NCI-H345 treated with DMSO at 0.1 percent for 48 hours (cell line): ENCODE measurements around the gene LRRC4C.

Source experiments
- DNase-seq: peaks from one replicate; lab custom pipeline; 2025; ENCODE audit not compliant: unreplicated experiment; lab: John Stamatoyannopoulos, UW

Gene LRRC4C

DNA sequence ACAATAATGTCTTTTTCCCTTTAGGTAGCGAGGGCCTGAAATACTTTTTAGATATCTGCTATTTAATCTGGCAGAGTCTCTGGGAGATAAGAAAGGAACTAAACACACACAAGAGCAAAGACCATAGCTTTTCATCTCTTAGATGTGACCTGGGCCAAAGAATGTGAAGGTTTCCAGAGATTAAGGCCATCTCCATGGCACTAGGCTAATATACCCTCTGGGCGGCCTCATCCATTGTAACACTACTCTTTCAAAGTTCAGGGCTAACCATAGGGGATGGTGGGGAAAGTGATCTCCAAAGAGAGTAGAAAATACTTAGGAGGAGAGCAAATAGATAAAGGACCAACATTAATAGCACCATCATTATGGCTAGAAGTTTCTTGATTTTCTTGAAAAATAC is 326.4 kb downstream of the LRRC4C start:
- DNase-seq, result no peak

DNA sequence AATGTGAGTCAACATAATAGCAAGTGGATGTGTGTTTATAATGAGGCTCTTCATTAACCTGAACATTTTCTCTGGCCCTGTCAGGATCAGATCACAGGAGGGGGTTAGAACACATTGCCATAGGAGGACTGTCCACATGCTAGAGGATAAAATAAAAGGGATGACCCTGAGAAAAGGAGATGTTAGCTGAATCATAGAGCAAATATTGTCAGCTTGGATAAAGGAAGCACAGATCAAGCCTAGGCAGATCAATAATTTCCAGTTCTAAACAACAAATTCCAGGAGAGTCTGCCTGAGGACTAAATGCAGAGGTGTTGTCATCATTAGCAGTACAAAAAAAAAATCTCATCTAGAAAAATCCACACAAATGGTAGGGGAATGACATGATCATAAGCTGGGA is 337.9 kb downstream of the LRRC4C start:
- DNase-seq, result no peak

- no peak for DNase-seq
These were observed 340.0 kb downstream of the LRRC4C start for GRCh38 chr11:41119484-41119883.

- no peak for DNase-seq
These were observed 340.9 kb downstream of the LRRC4C start for GRCh38 chr11:41118521-41118920.

- DNase-seq, result no peak
These were observed 342.5 kb downstream of the LRRC4C start for GRCh38 chr11:41116970-41117369.

DNA sequence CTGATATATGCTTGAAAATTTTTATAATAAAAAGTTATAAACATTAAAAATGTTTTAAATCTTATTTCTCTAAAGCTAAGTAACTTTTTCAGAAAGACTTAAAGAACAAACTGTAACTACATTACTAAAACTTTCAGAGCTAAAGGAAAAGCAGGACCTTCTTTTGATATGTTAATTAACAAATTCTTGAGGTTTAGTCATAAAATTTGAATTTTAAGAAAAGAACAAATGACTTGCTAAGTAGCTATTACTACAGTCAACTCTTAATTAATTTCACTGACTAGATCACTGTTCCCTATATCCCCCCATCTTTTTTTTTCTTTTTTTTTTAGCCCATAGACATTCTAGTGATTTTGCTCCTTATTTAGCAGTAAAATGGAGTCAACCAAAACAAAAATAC is 344.4 kb downstream of the LRRC4C start:
- no peak for DNase-seq

GRCh38 chr11:41113160-41113559 is 346.3 kb downstream of the LRRC4C start:
- no peak for DNase-seq

DNA sequence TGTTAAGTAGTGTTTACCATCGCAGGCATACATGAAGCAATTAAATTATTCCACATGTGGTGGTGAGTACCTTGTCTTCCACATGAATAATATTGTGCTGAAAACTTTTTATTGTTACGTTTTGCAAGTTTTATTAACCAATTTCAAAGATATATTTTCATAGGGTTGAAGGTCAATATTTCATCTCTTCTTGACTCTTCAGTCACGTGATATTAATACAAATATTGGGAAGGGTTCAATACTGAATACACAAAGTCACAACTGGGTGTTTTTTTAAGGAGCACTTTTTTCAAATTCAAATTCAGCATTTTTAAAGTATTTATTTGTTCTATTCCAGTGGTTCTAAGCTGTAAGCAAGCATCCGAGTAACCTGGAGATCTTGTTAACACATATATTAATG is 348.9 kb downstream of the LRRC4C start:
- DNase-seq, result no peak

DNA sequence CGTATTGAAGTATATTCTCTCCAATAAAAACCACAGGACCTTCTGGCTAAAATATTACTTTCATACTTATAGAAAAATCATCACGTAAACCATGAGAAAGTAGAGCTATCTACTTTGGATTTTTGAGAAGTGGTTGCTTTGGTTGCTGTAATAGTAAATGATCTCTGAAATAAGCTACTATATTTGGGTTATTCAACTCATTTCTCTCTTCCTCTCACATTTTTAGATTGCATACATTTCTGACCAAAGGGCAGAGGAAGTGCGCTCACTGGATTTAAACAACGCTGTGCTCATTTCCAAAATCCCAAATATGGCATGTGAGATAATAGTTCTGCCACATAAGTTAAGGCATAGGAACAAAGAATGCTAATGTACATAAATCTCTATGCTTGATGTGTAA is 357.0 kb downstream of the LRRC4C start:
- DNase-seq, result no peak

GRCh38 chr11:41099654-41100053 is 359.8 kb downstream of the LRRC4C start:
- no peak for DNase-seq

GRCh38 chr11:41085123-41085522 is 374.3 kb downstream of the LRRC4C start:
- DNase-seq, result no peak

DNA sequence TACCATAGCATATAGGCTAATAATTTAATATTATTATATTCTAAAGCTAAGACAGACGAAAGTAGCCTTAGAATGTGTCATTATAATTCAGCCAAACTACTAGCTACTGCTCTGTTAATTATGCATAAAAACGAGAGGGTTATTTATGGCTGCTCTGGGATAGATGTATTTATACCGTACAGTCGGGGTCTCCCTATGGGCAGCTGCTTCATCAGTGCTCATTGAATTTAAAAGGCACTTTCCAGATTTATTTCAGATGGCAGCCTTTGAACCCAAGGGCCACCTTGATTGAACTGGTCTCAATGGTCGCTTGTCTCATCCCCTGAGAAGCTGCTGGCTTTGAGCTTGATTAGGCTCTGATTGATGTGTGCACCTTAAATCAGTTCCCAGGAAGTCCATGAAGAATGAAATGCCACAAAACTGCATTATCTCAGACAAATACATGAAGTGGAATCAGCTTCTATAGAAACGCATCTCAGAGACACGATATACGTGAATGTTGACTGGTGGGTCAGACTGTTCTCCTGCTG is 377.6 kb downstream of the LRRC4C start:
- DNase-seq, result no peak

DNA sequence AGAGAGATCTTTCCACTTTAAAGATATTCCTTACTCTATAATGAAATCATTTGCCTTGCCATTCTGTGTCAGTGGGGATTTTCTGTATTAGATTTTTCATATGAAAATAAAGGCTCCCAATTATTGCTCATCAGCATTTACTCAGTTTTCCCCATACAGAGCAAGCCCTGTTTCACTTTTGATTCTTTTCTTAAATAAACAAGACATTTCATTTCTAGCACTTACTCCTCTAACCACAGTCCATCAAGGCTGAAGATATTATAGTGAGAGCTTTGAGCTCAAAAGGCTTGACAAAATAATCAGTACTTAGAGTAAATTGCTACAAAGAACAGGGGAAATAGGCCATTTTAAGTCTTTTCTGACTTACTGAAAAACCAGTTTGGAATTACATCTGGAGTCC is 385.1 kb downstream of the LRRC4C start:
- no peak for DNase-seq

DNA sequence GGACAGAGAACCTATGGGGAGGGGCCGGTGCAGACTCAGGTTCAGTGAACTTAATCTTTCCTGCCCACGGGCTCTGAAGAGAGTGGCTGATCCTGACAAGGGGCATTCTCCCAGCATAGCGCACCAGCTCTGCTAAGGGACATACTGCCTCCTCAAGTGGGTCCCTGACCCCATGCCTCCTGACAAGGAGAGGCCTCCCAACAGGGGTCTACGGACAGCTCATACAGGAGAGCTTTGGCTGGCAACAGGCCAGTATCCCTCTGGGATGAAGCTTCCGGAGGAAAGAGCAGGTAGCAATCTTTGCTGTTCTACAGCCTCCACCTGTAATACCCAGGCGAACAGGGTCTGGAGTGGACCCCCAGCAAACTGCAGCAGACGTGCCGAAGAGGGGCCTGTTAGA is 394.0 kb downstream of the LRRC4C start:
- DNase-seq, result no peak

GRCh38 chr11:41058138-41058537 is 401.3 kb downstream of the LRRC4C start:
- no peak for DNase-seq

DNA sequence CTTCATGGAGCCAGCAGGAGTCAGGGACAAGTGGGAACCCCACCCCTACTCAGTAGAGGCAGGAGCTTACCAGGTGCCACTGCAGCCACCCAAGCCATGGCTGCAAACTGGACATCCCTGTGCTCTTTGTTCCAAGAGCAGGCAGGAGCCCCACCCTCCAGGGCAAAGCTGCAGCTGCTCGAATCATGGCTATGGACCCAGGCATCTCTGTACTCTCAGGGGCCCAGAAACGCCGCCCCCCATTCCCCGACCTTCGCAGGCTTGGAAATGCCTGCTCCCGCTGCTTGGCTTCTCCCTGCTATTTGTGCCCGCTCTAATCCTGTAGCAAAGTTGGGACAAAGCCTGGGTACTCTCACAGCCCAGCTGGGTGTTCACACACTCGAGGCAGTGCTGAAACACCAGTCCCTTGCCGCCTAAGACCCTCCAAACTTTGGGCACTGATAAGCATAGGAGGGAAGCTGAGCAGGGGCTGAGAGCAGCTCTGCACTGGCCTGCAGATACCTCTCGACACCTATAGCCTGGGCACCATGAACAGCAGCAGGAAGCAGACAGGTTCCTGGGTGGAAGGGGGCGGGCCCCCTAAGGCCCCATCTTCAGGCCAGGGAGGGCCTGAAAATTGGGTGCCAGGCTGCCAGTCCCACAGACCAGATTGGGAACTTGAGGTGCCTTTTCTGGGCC is 402.4 kb downstream of the LRRC4C start:
- no peak for DNase-seq

DNA sequence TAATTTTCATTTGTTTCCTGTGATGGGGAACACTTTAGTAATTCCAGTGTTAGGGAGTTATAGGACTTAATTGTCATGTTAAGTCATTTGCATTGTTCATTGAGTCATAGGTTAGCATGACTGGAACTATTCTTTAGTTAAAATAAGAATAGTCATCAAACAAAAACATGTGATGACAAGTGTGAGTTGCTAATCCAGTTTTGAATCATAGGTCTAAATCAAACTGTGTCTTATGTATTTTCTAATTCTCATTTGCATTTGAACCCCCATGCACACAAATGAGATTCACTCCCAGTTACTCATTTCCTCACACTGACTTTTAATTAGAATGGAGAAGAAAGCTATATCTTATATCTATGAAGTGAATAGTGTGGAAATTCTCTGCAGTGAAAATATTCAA is 405.6 kb downstream of the LRRC4C start:
- DNase-seq, result no peak

DNA sequence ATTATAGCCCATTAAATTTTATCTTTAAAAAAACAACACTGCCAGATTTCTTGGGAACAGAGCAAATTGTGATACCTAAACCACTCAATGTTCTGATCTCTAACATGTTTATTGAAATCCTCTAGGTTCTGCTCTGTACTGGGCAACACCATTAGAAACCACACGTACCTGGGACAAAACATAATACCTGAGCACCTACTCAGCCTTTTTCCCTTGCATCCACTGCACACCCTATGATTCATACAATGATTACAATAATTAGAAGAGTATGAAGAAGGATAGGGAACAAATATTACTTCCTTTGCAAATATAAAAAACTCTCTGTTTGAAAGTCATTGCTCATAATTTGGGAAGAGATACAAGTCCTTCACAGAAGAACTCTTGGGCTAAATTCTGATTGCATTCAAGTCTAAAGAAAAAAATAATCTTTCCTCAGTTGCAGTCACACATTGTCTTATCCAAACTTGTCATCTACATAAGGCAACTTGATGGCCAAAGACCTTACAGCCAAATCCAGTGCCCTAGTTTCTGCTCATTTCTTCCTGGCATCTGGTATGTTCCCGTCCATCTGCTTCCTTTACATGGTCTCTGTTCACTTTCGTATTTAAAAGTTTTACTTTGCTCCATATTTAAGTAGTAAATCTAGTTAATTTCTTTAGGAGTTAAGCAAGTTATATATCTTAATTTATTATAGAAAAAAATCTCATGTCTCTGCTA is 407.4 kb downstream of the LRRC4C start:
- DNase-seq, result no peak

DNA sequence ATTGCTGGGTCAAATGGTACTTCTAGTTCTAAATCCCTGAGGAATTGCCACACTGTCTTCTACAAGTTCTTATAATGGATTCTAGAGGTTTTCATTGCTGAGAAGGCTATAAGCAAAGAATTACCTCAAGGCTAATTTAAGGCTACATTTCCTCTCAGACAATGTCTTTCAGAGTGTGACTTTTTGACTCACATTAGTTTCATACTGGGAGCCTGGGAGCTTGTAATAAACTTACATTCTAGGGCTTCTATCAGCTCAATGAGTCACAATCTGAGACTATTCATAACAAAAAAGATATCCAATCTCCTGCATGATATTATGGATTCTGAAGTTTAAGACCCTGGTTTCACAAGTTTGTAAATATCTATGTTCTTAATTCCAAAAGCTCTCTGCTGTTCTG is 408.7 kb downstream of the LRRC4C start:
- DNase-seq, result no peak

DNA sequence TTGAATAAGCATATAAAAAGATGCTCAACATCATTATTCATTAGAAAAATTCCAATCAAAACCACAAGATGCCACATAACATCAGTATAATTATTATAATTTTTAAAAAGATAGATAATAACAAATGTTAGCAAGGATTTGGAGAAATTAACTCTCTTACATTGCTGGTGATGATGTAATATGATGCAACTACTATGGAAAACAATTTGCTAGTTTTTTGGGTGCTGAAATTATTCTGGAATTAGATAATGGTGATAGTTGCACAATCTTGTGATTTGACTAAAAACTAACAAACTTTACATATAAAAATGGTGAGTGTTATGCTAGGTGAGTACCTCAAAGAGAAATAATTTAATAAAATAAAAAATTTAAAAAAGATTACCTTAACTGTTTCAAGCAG is 412.2 kb downstream of the LRRC4C start:
- DNase-seq, result no peak

- DNase-seq, result no peak
These were observed 414.2 kb downstream of the LRRC4C start for GRCh38 chr11:41045266-41045665.

- no peak for DNase-seq
These were observed 414.7 kb downstream of the LRRC4C start for GRCh38 chr11:41044747-41045146.

- no peak for DNase-seq
These were observed 416.8 kb downstream of the LRRC4C start for GRCh38 chr11:41042688-41043087.
